MCF 10A (cell line): Measurements from ENCODE around the gene BCAT1. TPM values are rescaled to one million over a fixed set of nuclear protein-coding genes. Genes with fewer than 3 reads are reported as not detected.

ENCODE experiments used
- BruUV-seq: library from RNA; stranded (reverse); fragments of 400-500 nt; replicated peaks from 2 replicates; lab custom pipeline; 2021; lab: Mats Ljungman, UMichigan
- CTCF ChIA-PET: fragments of 300-600 bp; sonication (Branson Sonifier 250); formaldehyde crosslinking; extraction: SDS; loops from one replicate; lab custom pipeline; 2021; ENCODE audit warnings: antibody characterized with exemption, inconsistent platforms; lab: Yijun Ruan, JAX
- POLR2A ChIA-PET: fragments of 300-600, 350-650 bp; sonication (Branson Sonifier 250); formaldehyde crosslinking; extraction: SDS; loops from one replicate; lab custom pipeline; 2020; ENCODE audit warnings: antibody characterized with exemption, inconsistent platforms; lab: Yijun Ruan, JAX
- DNase-seq: peaks from one replicate; pipeline ENCODE4 v3.0.0-alpha.2; 2018; ENCODE audit not compliant: unreplicated experiment
- H3K27ac Mint-ChIP-seq: one replicate; pipeline ENCODE4 v1.8.0; 2022; ENCODE audit warnings: mild to moderate bottlenecking, low read depth, mixed read lengths; ENCODE audit not compliant: unreplicated experiment
- H3K27me3 Mint-ChIP-seq: one replicate; pipeline ENCODE4 v1.8.0; 2022; ENCODE audit warnings: mixed read lengths; ENCODE audit not compliant: insufficient read depth, unreplicated experiment
- H3K36me3 Mint-ChIP-seq: one replicate; pipeline ENCODE4 v1.8.0; 2022; ENCODE audit warnings: mild to moderate bottlenecking, moderate library complexity, mixed read lengths; ENCODE audit not compliant: insufficient read depth, unreplicated experiment
- H3K4me1 Mint-ChIP-seq: one replicate; pipeline ENCODE4 v1.8.0; 2022; ENCODE audit warnings: mixed read lengths; ENCODE audit not compliant: insufficient read depth, unreplicated experiment
- H3K4me3 Mint-ChIP-seq: one replicate; pipeline ENCODE4 v1.8.0; 2022; ENCODE audit warnings: mild to moderate bottlenecking, moderate library complexity, mixed read lengths; ENCODE audit not compliant: unreplicated experiment
- H3K9me3 Mint-ChIP-seq: one replicate; pipeline ENCODE4 v1.8.0; 2022; ENCODE audit warnings: mixed read lengths; ENCODE audit not compliant: unreplicated experiment
- CTCF ChIP-seq: fragments of 200-600 bp; IDR thresholded peaks from one replicate; pipeline ENCODE4 v1.8.0; 2022; ENCODE audit warnings: antibody characterized with exemption, mild to moderate bottlenecking; ENCODE audit not compliant: unreplicated experiment
- intact Hi-C: fragments of 100-400 bp; cut with micrococcal nuclease; formaldehyde crosslinking; loops from 2 replicates; pipeline ENCODE4 v1.14.1; 2022
- total RNA-seq: library from RNA; stranded (reverse); gene quantifications from 2 replicates; pipeline ENCODE4 v1.2.3, GENCODE V29; 2022

Gene BCAT1
- total RNA-seq, 1 experiment from 2014 or later, result 0.12 TPM

DNA sequence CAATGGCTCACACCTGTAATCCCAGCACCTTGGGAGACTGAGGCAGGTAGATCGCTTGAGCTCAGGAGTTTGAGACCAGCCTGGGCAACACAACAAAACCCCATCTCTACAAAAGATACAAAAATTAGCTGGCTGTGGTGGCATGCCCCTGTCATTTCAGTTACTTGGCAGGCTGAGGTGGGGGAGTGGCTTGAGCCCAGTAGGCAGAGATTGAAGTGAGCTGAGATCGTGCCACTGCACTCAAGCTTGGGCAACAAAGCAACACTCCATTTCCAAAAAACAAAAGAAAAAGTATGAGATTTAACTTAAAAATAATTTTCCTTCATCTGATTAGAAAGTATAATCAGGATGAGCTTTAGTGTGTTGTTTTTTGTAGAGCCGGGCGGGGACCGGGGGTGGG, 47.9 kb upstream of the BCAT1 start:
- ChIA-PET POLR2A (interaction anchor here (0.8 to 6.3 kb wide), 4 partner anchors 12 to 158 kb away, joined by 4 to 43 read pairs (median 6); a partner anchor contains a TSS), CTCF (interaction anchor here (0.6 to 7.3 kb wide), 5 partner anchors 13 to 158 kb away, joined by 3 to 90 read pairs (median 3); no protein-coding TSS in a partner anchor)
- Mint-ChIP-seq H3K27me3 (no peaks in the 10 kb centered on the region), H3K9me3 (no peaks in the 10 kb centered on the region), H3K4me3 (no peak overlapping the region), H3K4me1 (peaks cover 16% of the 10 kb centered on the region), H3K36me3 (no peaks in the 10 kb centered on the region), H3K27ac (no peak overlapping the region)
- no TSS peak for BruUV-seq
- intact Hi-C loops, result loop anchor here (10.0 kb wide), 1 partner anchor 142 kb away; no protein-coding TSS in a partner anchor
- no peak for DNase-seq
- TF ChIP-seq CTCF, result no peak

GRCh38 chr12:24996102-24996797, 47.3 kb upstream of the BCAT1 start:
- CTCF ChIA-PET, result interaction anchor here (0.6 to 7.3 kb wide), 3 partner anchors 129 to 159 kb away, joined by 3 to 90 read pairs (median 9); no protein-coding TSS in a partner anchor
- no peak for TF ChIP-seq CTCF
- no peaks in the 10 kb centered on the region for H3K27me3 Mint-ChIP-seq
- no peak overlapping the region for H3K4me3 Mint-ChIP-seq
- peaks cover 18% of the 10 kb centered on the region for H3K4me1 Mint-ChIP-seq
- no peaks in the 10 kb centered on the region for H3K36me3 Mint-ChIP-seq
- POLR2A ChIA-PET, result interaction anchor here (0.8 to 6.3 kb wide), 3 partner anchors 12 to 158 kb away, joined by 4 to 43 read pairs (median 4); a partner anchor contains a TSS
- H3K9me3 Mint-ChIP-seq, result no peaks in the 10 kb centered on the region
- no TSS peak for BruUV-seq
- no peak overlapping the region for H3K27ac Mint-ChIP-seq
- intact Hi-C loops, result loop anchor here (10.0 kb wide), 1 partner anchor 141 kb away; no protein-coding TSS in a partner anchor
- DNase-seq, result no peak

DNA sequence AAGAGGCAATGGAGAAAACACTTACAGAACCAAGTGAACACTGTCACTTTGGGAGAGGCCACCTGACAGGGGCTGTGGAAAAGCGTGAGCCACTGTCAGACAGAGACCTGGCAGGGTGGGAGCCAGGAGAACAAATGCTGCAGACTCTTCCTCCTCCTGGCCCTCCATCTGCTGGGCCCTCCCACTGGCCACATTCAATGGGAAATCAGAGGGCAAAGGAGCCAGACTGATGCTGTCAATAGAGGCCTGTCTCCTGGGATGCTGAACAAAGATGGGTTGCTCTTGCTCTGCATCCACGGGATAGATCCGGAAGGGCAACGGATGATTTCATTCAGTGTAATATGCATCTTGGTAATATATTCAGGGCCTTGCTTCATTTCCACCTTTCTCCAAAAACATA, 44.9 kb upstream of the BCAT1 start:
- POLR2A ChIA-PET, result interaction anchor here (2.0 to 3.2 kb wide), 2 partner anchors 137 to 161 kb away, joined by 11 to 24 read pairs; no protein-coding TSS in a partner anchor

More for the DNA sequence above, 44.9 kb upstream of the BCAT1 start:
- CTCF ChIA-PET, result interaction anchor here (0.6 to 7.3 kb wide), 8 partner anchors 12 to 160 kb away, joined by 3 to 90 read pairs (median 10); no protein-coding TSS in a partner anchor
- BruUV-seq, result no TSS peak
- intact Hi-C loops, result loop anchor here (10.0 kb wide), 1 partner anchor 139 kb away; no protein-coding TSS in a partner anchor
- Mint-ChIP-seq H3K9me3 (no peaks in the 10 kb centered on the region), H3K4me1 (peaks cover 18% of the 10 kb centered on the region), H3K27me3 (no peaks in the 10 kb centered on the region), H3K4me3 (no peak overlapping the region), H3K27ac (no peak overlapping the region), H3K36me3 (peaks cover 7% of the 10 kb centered on the region)
- DNase-seq, result no peak
- no peak for TF ChIP-seq CTCF
